Bronchial epithelial cell (primary cell): ENCODE measurements around the gene HIKESHI. TPM values are rescaled to one million over a fixed set of nuclear protein-coding genes. Genes with fewer than 3 reads are reported as not detected.
"Not testable (repeated sequence)": the region's sequence is repeated elsewhere in the genome, so short reads cannot be mapped to it uniquely, and the experiment has no call there.

Source experiments
- DNase-seq: peaks from one replicate; pipeline ENCODE4 v3.0.0-alpha.2; 2010; ENCODE audit warnings: low read depth
- FAIRE-seq: peaks from 2 replicates; lab custom pipeline; 2011; peaks lifted over from hg19 to GRCh38; lab: Jason Lieb, UNC
- H3K27me3 ChIP-seq: 2 replicates; pipeline ENCODE4 v1.5.1; 2011; ENCODE audit warnings: low read length; ENCODE audit not compliant: control insufficient read depth, insufficient read depth
- H3K36me3 ChIP-seq: 2 replicates; pipeline ENCODE4 v1.5.1; 2011; ENCODE audit warnings: low read length; ENCODE audit not compliant: control insufficient read depth, insufficient read depth
- H3K4me3 ChIP-seq: 2 replicates; pipeline ENCODE4 v1.5.1; 2011; ENCODE audit warnings: mild to moderate bottlenecking, low read depth, low read length, control low read depth
- total RNA-seq: library from RNA; depleted of rRNA; stranded (reverse); fragments of >200 nt; gene quantifications from 2 replicates; pipeline ENCODE4 v1.2.1, GENCODE V29; 2014
- TF ChIP-seq, protein P1 (sequence below): IDR thresholded peaks from 2 replicates; pipeline ENCODE4 v1.5.1; 2011; ENCODE audit warnings: mild to moderate bottlenecking, moderate library complexity, low read length, control low read depth, inconsistent platforms; ENCODE audit not compliant: insufficient read depth, severe bottlenecking

Gene HIKESHI
- total RNA-seq, 1 donor from 2014 or later = 48.2 TPM

DNA sequence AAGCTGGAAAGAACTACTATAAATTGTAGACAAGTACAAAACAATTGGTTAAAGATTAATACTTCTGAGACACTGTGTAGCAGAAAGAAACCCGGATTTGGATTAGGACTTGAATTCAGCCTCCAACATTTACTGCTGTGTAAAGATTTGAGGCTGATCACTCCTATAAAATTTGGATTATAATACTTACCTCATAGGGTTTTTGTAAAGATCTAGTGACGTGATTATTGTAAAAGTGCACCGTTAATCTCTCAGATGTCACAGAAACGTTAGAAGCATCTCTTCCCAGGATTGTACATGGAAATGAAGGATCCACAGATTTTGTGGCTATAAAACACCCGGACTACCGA, 323 bp upstream of the HIKESHI start:
- Histone ChIP-seq H3K27me3 (no peaks in the 10 kb centered on the region), H3K4me3 (peak overlapping the region; percentile 70), H3K36me3 (no peaks in the 10 kb centered on the region)
- FAIRE-seq (no peak), DNase-seq (no peak)
- TF ChIP-seq, protein P1, sequence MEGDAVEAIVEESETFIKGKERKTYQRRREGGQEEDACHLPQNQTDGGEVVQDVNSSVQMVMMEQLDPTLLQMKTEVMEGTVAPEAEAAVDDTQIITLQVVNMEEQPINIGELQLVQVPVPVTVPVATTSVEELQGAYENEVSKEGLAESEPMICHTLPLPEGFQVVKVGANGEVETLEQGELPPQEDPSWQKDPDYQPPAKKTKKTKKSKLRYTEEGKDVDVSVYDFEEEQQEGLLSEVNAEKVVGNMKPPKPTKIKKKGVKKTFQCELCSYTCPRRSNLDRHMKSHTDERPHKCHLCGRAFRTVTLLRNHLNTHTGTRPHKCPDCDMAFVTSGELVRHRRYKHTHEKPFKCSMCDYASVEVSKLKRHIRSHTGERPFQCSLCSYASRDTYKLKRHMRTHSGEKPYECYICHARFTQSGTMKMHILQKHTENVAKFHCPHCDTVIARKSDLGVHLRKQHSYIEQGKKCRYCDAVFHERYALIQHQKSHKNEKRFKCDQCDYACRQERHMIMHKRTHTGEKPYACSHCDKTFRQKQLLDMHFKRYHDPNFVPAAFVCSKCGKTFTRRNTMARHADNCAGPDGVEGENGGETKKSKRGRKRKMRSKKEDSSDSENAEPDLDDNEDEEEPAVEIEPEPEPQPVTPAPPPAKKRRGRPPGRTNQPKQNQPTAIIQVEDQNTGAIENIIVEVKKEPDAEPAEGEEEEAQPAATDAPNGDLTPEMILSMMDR = no peak

DNA sequence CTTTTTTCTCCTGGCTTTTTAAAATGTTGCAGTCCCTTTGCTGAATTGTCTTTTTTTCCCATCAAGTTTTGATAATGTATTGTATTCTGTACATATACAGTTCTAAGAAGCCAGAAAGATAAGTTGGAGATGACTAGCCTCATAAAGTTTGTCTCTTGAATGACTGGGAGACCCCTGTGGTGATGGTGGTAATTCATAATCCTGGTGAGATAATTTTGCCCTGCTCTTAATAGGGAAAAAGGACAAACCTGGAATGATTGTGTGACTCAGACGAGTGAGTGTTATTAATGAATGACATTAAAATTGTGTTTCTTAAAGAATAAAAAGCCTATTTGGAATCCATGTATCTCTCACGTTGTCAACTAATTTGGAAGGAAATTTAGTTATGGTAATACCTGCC, 1.2 kb downstream of the HIKESHI start:
- Histone ChIP-seq H3K27me3 (no peaks in the 10 kb centered on the region), H3K4me3 (peak overlapping the region; percentile 70), H3K36me3 (no peaks in the 10 kb centered on the region)
- FAIRE-seq (no peak), DNase-seq (no peak)
- TF ChIP-seq, protein P1 = no peak

DNA sequence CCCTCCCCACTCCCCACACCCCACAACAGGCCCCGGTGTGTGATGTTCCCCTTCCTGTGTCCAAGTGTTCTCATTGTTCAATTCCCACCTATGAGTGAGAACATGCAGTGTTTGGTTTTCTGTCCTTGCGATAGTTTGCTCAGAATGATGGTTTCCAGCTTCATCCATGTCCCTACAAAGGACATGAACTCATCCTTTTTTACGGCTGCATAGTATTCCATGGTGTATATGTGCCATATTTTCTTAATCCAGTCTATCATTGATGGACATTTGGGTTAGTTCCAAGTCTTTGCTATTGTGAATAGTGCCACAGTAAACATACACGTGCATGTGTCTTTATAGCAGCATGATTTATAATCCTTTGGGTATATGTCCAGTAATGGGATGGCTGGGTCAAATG, 6.7 kb downstream of the HIKESHI start:
- DNase-seq, H3K36me3 ChIP-seq, H3K4me3 ChIP-seq, FAIRE-seq, H3K27me3 ChIP-seq: not testable (repeated sequence)

DNA sequence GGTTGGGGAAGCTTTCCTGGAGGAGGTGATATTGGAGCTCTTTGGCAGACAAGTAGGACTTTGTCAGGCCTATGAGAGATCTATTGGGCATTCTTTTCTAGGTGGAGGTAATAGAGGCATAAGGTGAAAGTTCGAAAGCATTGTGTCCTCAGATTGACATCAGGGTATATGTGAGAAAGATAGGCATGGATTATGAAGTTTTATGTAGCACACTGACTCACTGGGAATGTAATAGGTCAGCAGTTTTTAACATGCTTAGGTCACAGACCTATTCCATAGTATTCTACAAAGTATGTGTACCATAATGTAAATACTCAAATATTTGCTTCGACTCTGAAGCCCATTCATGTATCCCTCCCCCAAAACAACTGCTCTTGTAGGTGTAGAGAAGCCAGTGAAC, 11.8 kb downstream of the HIKESHI start:
- no peak overlapping the region for H3K4me3 ChIP-seq
- DNase-seq (peak; percentile 27), FAIRE-seq (no peak)
- TF ChIP-seq, protein P1 = no peak
- no peaks in the 10 kb centered on the region for H3K27me3 ChIP-seq
- H3K36me3 ChIP-seq = no peaks in the 10 kb centered on the region

DNA sequence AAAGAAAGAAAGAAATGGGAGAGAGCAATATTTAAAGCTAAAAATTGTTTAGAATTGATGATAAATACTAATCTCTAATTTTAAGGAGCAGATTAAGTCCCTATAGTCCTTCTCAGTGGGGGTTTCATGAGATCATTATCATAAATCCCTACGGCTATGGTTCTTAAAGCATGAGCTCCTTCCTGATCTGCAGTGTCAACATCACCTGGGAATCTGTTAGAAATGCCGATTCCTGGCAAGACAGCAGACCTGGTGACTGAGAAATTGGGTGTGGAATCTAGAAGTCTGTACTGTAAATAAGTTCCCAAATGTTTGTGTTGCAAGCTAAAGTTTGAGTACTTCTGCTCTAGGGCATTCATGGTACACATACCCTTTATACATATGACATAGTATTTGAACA, 12.6 kb downstream of the HIKESHI start:
- Histone ChIP-seq H3K4me3 (no peak overlapping the region), H3K36me3 (no peaks in the 10 kb centered on the region), H3K27me3 (no peaks in the 10 kb centered on the region)
- no peak for DNase-seq
- TF ChIP-seq, protein P1 = no peak
- no peak for FAIRE-seq

DNA sequence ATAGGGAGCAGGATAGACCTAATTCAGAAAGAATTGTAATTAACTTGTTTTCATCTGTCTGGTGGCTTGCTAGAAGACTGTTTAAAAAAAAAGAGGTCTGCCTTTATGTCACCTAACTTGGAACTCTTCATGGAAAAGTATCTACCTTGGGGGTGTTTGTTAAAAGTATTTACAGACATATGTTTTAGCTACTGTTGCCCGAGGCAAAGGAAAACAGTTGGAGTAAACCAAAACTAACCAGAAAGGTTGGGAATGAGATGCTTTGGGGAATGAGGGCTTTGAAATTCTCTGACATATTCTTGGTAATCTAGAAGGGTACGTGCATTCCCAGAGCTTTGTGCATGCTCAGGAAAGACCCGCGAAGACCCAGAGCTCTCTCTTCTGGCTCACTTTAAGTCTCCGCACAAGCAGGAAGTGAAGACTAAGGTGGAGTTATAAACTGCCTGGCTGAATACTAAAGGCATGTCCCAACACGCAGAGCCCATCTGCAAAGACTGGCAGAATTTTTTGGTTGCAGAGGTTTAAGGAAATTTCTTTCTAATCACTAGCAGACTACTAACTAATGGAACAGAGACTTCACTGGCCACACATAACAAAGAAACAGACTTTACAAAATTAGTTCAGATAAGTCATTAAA, 33.2 kb downstream of the HIKESHI start:
- no peaks in the 10 kb centered on the region for H3K27me3 ChIP-seq
- H3K4me3 ChIP-seq = no peak overlapping the region
- FAIRE-seq (no peak), DNase-seq (peak; percentile 62)
- H3K36me3 ChIP-seq = no peaks in the 10 kb centered on the region
- TF ChIP-seq, protein P1 = no peak
